ENCODE measurements around the gene SPEG. TPM values are rescaled to one million over a fixed set of nuclear protein-coding genes. Genes with fewer than 3 reads are reported as not detected.
A peak's percentile ranks its signal among the peaks of the same experiment; 100 is the strongest.

Gene SPEG
- total RNA-seq, 2 experiments from 2014 or later: 2.1 to 2.3 TPM

- Mint-ChIP-seq H3K27ac (no peak overlapping the region), H3K9me3 (no peaks in the 10 kb centered on the region), H3K4me3 (peak overlapping the region; percentile 92), H3K36me3 (ENCODE audit: low read depth) (peaks cover 19% of the 10 kb centered on the region), H3K27me3 (peaks cover 32% of the 10 kb centered on the region), H3K4me1 (ENCODE audit: low read depth) (peaks cover 34% of the 10 kb centered on the region)
- DNase-seq (no peak), ATAC-seq (no peak)
- ChIA-PET CTCF (interaction anchor here (0.9 to 11.5 kb wide), 10 partner anchors 9 to 112 kb away, joined by 3 to 283 read pairs (median 14); partner anchors contain the start of genes CHPF, DNPEP and TMEM198), POLR2A (interaction anchor here (0.8 to 1.1 kb wide), 2 partner anchors 10 to 52 kb away, joined by 3 read pairs; no protein-coding TSS in a partner anchor)
- TF ChIP-seq CTCF (IDR thresholded peaks at IDR 0.05): no peak
- intact Hi-C loops (cut with micrococcal nuclease): no loop called here
Measured at GRCh38 chr2:219500135-219500534, 65.5 kb downstream of the SPEG start.

GRCh38 chr2:219501849-219502248 is 67.2 kb downstream of the SPEG start:
- no peak overlapping the region for H3K27ac Mint-ChIP-seq
- peaks cover 15% of the 10 kb centered on the region for H3K27me3 Mint-ChIP-seq
- intact Hi-C loops (cut with micrococcal nuclease): no loop called here
- peaks cover 30% of the 10 kb centered on the region for H3K4me1 Mint-ChIP-seq (ENCODE audit: low read depth)
- CTCF ChIA-PET: no interaction called here
- ATAC-seq: no peak
- DNase-seq: no peak
- H3K9me3 Mint-ChIP-seq: no peaks in the 10 kb centered on the region
- POLR2A ChIA-PET: no interaction called here
- TF ChIP-seq CTCF (IDR thresholded peaks at IDR 0.05): no peak
- H3K36me3 Mint-ChIP-seq (ENCODE audit: low read depth): peaks cover 33% of the 10 kb centered on the region
- H3K4me3 Mint-ChIP-seq: no peak overlapping the region

- Mint-ChIP-seq H3K27me3 (peaks cover 8% of the 10 kb centered on the region), H3K9me3 (no peaks in the 10 kb centered on the region), H3K4me3 (no peak overlapping the region), H3K27ac (no peak overlapping the region), H3K4me1 (ENCODE audit: low read depth) (peaks cover 24% of the 10 kb centered on the region), H3K36me3 (ENCODE audit: low read depth) (peaks cover 33% of the 10 kb centered on the region)
- ChIA-PET POLR2A (no interaction called here), CTCF (interaction anchor here (1.2 to 2.8 kb wide), 2 partner anchors 28 to 38 kb away, joined by 3 to 10 read pairs; no protein-coding TSS in a partner anchor)
- DNase-seq: no peak
- intact Hi-C loops (cut with micrococcal nuclease): no loop called here
- no peak for TF ChIP-seq CTCF (IDR thresholded peaks at IDR 0.05)
- no peak for ATAC-seq
Measured at GRCh38 chr2:219502618-219503017, 68.0 kb downstream of the SPEG start.

GRCh38 chr2:219505585-219505984 is 70.9 kb downstream of the SPEG start:
- Mint-ChIP-seq H3K4me1 (ENCODE audit: low read depth) (peaks cover 15% of the 10 kb centered on the region), H3K9me3 (no peaks in the 10 kb centered on the region), H3K27me3 (peaks cover 15% of the 10 kb centered on the region), H3K27ac (no peak overlapping the region), H3K36me3 (ENCODE audit: low read depth) (peaks cover 29% of the 10 kb centered on the region), H3K4me3 (no peak overlapping the region)
- POLR2A ChIA-PET: no interaction called here
- intact Hi-C loops (cut with micrococcal nuclease): no loop called here
- no peak for TF ChIP-seq CTCF (IDR thresholded peaks at IDR 0.05)
- CTCF ChIA-PET: interaction anchor here (2.8 to 7.2 kb wide), 2 partner anchors 8 to 25 kb away, joined by 10 to 86 read pairs; partner anchors contain the start of gene GMPPA
- no peak for ATAC-seq
- no peak for DNase-seq

- intact Hi-C loops (cut with micrococcal nuclease): no loop called here
- POLR2A ChIA-PET: no interaction called here
- H3K4me1 Mint-ChIP-seq (ENCODE audit: low read depth): peaks cover 13% of the 10 kb centered on the region
- peaks cover 29% of the 10 kb centered on the region for H3K36me3 Mint-ChIP-seq (ENCODE audit: low read depth)
- H3K4me3 Mint-ChIP-seq: no peak overlapping the region
- TF ChIP-seq CTCF (IDR thresholded peaks at IDR 0.05): no peak
- ATAC-seq: no peak
- no peak for DNase-seq
- no peak overlapping the region for H3K27ac Mint-ChIP-seq
- H3K9me3 Mint-ChIP-seq: no peaks in the 10 kb centered on the region
- CTCF ChIA-PET: interaction anchor here (4.4 to 7.2 kb wide), 3 partner anchors 9 to 23 kb away, joined by 34 to 86 read pairs (median 71); partner anchors contain the start of gene GMPPA
- H3K27me3 Mint-ChIP-seq: peaks cover 20% of the 10 kb centered on the region
Measured at GRCh38 chr2:219506153-219506801, 71.6 kb downstream of the SPEG start.

All from activated CD8-positive, alpha-beta T cell treated with anti-CD3 and anti-CD28 coated beads for 36 hours (primary cell).